ENCODE results near the gene KLHL17.
A peak's percentile ranks its signal among the peaks of the same experiment; 100 is the strongest.

KLHL17 gene

GRCh38 chr1:955474-955873 is 4.9 kb upstream of the KLHL17 start:
- TF ChIP-seq CTCF (IDR thresholded peaks at IDR 0.05; ENCODE audit: borderline replicate concordance, insufficient read depth, low read depth, low read length): no peak
- no peak overlapping the region for H3K4me3 ChIP-seq (ENCODE audit: low read depth, low read length)

GRCh38 chr1:956636-957035 is 3.7 kb upstream of the KLHL17 start:
- no peak overlapping the region for H3K4me3 ChIP-seq (ENCODE audit: low read depth, low read length)
- no peak for TF ChIP-seq CTCF (IDR thresholded peaks at IDR 0.05; ENCODE audit: borderline replicate concordance, insufficient read depth, low read depth, low read length)

GRCh38 chr1:958823-959730 is 1.3 kb upstream of the KLHL17 start, which contains the start of gene NOC2L:
Gene NOC2L (minus strand): TSS chr1:959256. CDS start chr1:959240, 16 bp downstream.
- H3K4me3 ChIP-seq (ENCODE audit: low read depth, low read length): peak within 1 kb of the TSS; percentile 76
- TF ChIP-seq CTCF (IDR thresholded peaks at IDR 0.05; ENCODE audit: borderline replicate concordance, insufficient read depth, low read depth, low read length): no peak

GRCh38 chr1:959731-960362 is 537 bp upstream of the KLHL17 start:
- H3K4me3 ChIP-seq (ENCODE audit: low read depth, low read length): peak overlapping the region; percentile 66
- TF ChIP-seq CTCF (IDR thresholded peaks at IDR 0.05; ENCODE audit: borderline replicate concordance, insufficient read depth, low read depth, low read length): no peak

- no peak for TF ChIP-seq CTCF (IDR thresholded peaks at IDR 0.05; ENCODE audit: borderline replicate concordance, insufficient read depth, low read depth, low read length)
- H3K4me3 ChIP-seq (ENCODE audit: low read depth, low read length): peak overlapping the region; percentile 66
Measured at GRCh38 chr1:961132-961669, 817 bp downstream of the KLHL17 start.

- no peak for TF ChIP-seq CTCF (IDR thresholded peaks at IDR 0.05; ENCODE audit: borderline replicate concordance, insufficient read depth, low read depth, low read length)
- H3K4me3 ChIP-seq (ENCODE audit: low read depth, low read length): no peak overlapping the region
Measured at GRCh38 chr1:962381-963300, 2.3 kb downstream of the KLHL17 start.

Data from GM12875 (cell line).